ENCODE results near the gene TRIM33.

The TRIM33 gene

DNA sequence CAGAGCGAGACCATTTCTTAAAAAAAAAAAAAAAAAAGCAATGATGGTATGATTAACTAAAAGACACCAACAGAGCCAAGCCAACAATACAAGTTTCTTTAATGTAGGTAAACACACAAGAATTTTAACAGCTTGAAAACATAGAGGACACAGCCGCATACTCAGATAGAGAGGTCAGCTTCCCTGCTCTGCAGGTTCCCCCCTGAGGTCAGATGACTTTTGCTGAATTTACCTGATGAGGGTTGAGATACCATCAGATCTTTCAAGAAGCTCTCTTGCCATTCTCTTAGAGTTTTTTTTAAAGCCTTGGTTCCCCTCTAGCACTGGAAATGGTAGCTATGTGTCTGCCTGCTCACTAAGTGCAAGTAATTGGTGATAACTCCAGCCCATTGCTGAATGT is 39.3 kb upstream of the TRIM33 start:
- ChIA-PET CTCF (interaction anchor here (0.6 kb wide), 1 partner anchor 278 kb away, joined by 3 read pairs; no protein-coding TSS in a partner anchor), POLR2A (no interaction called here)
- no peak overlapping the region for H3K27ac ChIP-seq (ENCODE audit: insufficient read depth in 1 of 2, low read depth in 1 of 2, low read length in 2 of 2, poor library complexity in 1 of 2, severe bottlenecking in 2 of 2)
- peaks cover 0 to 2% (median 0%) of the 10 kb centered on the region in 5 experiments for H3K9me3 ChIP-seq (ENCODE audit: control extremely low read depth in 1 of 5, control insufficient read depth in 4 of 5, insufficient read depth in 2 of 5, low read depth in 1 of 5, low read length in 4 of 5)
- no peak for DNase-seq
- H3K27me3 ChIP-seq (replicated peaks in 2 of 5; ENCODE audit: control insufficient read depth in 4 of 5, insufficient read depth in 5 of 5, low read length in 4 of 5), result no peaks in the 10 kb centered on the region
- no CpG with 5 or more reads among the region's 2 CpGs for WGBS (ENCODE audit: insufficient coverage)
- H3K4me1 ChIP-seq (ENCODE audit: control extremely low read depth in 1 of 4, control insufficient read depth in 4 of 4, insufficient read depth in 4 of 4, low read length in 3 of 4), result no peaks in the 10 kb centered on the region
- no peak overlapping the region for H3K4me3 ChIP-seq (ENCODE audit: control insufficient read depth in 1 of 7, extremely low read depth in 1 of 7, insufficient read depth in 4 of 7, low read depth in 2 of 7, low read length in 6 of 7)
- H3K36me3 ChIP-seq (ENCODE audit: control insufficient read depth in 4 of 4, insufficient read depth in 4 of 4, low read length in 3 of 4), result no peaks in the 10 kb centered on the region

DNA sequence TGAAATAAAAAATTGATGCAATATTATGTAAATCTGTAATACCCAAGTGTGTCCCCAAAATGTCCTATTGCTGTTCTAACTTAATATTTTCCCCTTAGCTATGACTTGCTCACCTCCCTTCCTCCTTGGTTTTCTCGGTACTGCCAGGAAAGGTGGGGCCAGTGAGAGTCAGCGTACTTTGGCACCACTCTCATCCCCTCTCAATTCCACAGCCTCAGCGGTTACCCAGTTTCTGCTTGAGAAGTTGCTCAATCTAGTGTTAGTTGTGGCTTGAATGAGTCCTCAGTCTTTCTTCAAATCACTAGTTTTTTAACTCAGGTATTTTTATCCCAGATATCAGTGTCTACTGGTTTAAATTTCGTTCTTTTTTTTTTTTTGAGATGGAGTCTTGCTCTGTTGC is 38.1 kb upstream of the TRIM33 start:
- no peak for DNase-seq
- Histone ChIP-seq H3K36me3 (ENCODE audit: control insufficient read depth in 4 of 4, insufficient read depth in 4 of 4, low read length in 3 of 4) (no peaks in the 10 kb centered on the region), H3K27me3 (replicated peaks in 2 of 5; ENCODE audit: control insufficient read depth in 4 of 5, insufficient read depth in 5 of 5, low read length in 4 of 5) (no peaks in the 10 kb centered on the region), H3K4me3 (ENCODE audit: control insufficient read depth in 1 of 7, extremely low read depth in 1 of 7, insufficient read depth in 4 of 7, low read depth in 2 of 7, low read length in 6 of 7) (no peak overlapping the region), H3K9me3 (ENCODE audit: control extremely low read depth in 1 of 5, control insufficient read depth in 4 of 5, insufficient read depth in 2 of 5, low read depth in 1 of 5, low read length in 4 of 5) (peaks cover 0 to 2% (median 0%) of the 10 kb centered on the region in 5 experiments), H3K27ac (ENCODE audit: insufficient read depth in 1 of 2, low read depth in 1 of 2, low read length in 2 of 2, poor library complexity in 1 of 2, severe bottlenecking in 2 of 2) (no peak overlapping the region), H3K4me1 (ENCODE audit: control extremely low read depth in 1 of 4, control insufficient read depth in 4 of 4, insufficient read depth in 4 of 4, low read length in 3 of 4) (no peaks in the 10 kb centered on the region)
- WGBS (ENCODE audit: insufficient coverage), result 100% methylated on average over 1 of the region's 4 CpGs
- ChIA-PET CTCF (no interaction called here), POLR2A (interaction anchor here (0.6 kb wide), 1 partner anchor 640 kb away, joined by 3 read pairs; no protein-coding TSS in a partner anchor)

DNA sequence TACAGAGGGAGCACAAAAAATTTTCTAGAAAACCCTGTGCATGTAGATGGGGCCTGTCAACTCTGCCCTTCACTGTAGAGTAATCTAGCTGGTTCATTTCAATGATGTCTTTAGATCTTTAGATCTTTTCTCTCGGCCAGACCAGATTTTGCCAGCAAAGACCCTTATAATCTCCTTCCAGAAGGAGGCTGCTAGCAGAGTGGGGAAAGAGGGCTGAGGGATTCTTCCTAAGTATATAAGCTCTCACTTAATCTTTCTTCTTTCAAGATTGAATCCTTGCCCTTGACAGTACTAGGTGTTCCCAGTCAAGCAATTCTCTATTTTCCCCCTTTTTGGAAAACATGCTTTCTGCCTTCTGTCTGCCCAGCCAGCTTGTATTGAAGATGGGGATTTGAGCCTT is 36.1 kb upstream of the TRIM33 start:
- ChIA-PET CTCF (interaction anchor here (1.2 kb wide), 1 partner anchor 13 kb away, joined by 4 read pairs; no protein-coding TSS in a partner anchor), POLR2A (interaction anchor here (1.2 kb wide), 1 partner anchor 118 kb away, joined by 3 read pairs; no protein-coding TSS in a partner anchor)
- no CpG with 5 or more reads among the region's 1 CpG for WGBS (ENCODE audit: insufficient coverage)

GRCh38 chr1:114545796-114546195 is 34.8 kb upstream of the TRIM33 start:
- ChIA-PET POLR2A (interaction anchor here (1.2 kb wide), 1 partner anchor 119 kb away, joined by 3 read pairs; no protein-coding TSS in a partner anchor), CTCF (no interaction called here)
- Histone ChIP-seq H3K27me3 (replicated peaks in 2 of 5; ENCODE audit: control insufficient read depth in 4 of 5, insufficient read depth in 5 of 5, low read length in 4 of 5) (no peaks in the 10 kb centered on the region), H3K9me3 (ENCODE audit: control extremely low read depth in 1 of 5, control insufficient read depth in 4 of 5, insufficient read depth in 2 of 5, low read depth in 1 of 5, low read length in 4 of 5) (no peaks in the 10 kb centered on the region), H3K36me3 (ENCODE audit: control insufficient read depth in 4 of 4, insufficient read depth in 4 of 4, low read length in 3 of 4) (no peaks in the 10 kb centered on the region), H3K27ac (ENCODE audit: insufficient read depth in 1 of 2, low read depth in 1 of 2, low read length in 2 of 2, poor library complexity in 1 of 2, severe bottlenecking in 2 of 2) (no peak overlapping the region), H3K4me1 (ENCODE audit: control extremely low read depth in 1 of 4, control insufficient read depth in 4 of 4, insufficient read depth in 4 of 4, low read length in 3 of 4) (no peaks in the 10 kb centered on the region), H3K4me3 (ENCODE audit: control insufficient read depth in 1 of 7, extremely low read depth in 1 of 7, insufficient read depth in 4 of 7, low read depth in 2 of 7, low read length in 6 of 7) (no peak overlapping the region)
- no peak for DNase-seq
- 100% methylated on average over 1 of the region's 2 CpGs for WGBS (ENCODE audit: insufficient coverage)

More for the DNA sequence above, 36.1 kb upstream of the TRIM33 start:
- Histone ChIP-seq H3K36me3 (ENCODE audit: control insufficient read depth in 4 of 4, insufficient read depth in 4 of 4, low read length in 3 of 4) (no peaks in the 10 kb centered on the region), H3K4me1 (ENCODE audit: control extremely low read depth in 1 of 4, control insufficient read depth in 4 of 4, insufficient read depth in 4 of 4, low read length in 3 of 4) (no peaks in the 10 kb centered on the region), H3K27me3 (replicated peaks in 2 of 5; ENCODE audit: control insufficient read depth in 4 of 5, insufficient read depth in 5 of 5, low read length in 4 of 5) (no peaks in the 10 kb centered on the region), H3K9me3 (ENCODE audit: control extremely low read depth in 1 of 5, control insufficient read depth in 4 of 5, insufficient read depth in 2 of 5, low read depth in 1 of 5, low read length in 4 of 5) (no peaks in the 10 kb centered on the region), H3K4me3 (ENCODE audit: control insufficient read depth in 1 of 7, extremely low read depth in 1 of 7, insufficient read depth in 4 of 7, low read depth in 2 of 7, low read length in 6 of 7) (no peak overlapping the region), H3K27ac (ENCODE audit: insufficient read depth in 1 of 2, low read depth in 1 of 2, low read length in 2 of 2, poor library complexity in 1 of 2, severe bottlenecking in 2 of 2) (no peak overlapping the region)
- no peak for DNase-seq

GRCh38 chr1:114545315-114545714 is 34.3 kb upstream of the TRIM33 start:
- Histone ChIP-seq H3K4me3 (ENCODE audit: control insufficient read depth in 1 of 7, extremely low read depth in 1 of 7, insufficient read depth in 4 of 7, low read depth in 2 of 7, low read length in 6 of 7) (no peak overlapping the region), H3K27ac (ENCODE audit: insufficient read depth in 1 of 2, low read depth in 1 of 2, low read length in 2 of 2, poor library complexity in 1 of 2, severe bottlenecking in 2 of 2) (no peak overlapping the region), H3K4me1 (ENCODE audit: control extremely low read depth in 1 of 4, control insufficient read depth in 4 of 4, insufficient read depth in 4 of 4, low read length in 3 of 4) (no peaks in the 10 kb centered on the region), H3K27me3 (replicated peaks in 2 of 5; ENCODE audit: control insufficient read depth in 4 of 5, insufficient read depth in 5 of 5, low read length in 4 of 5) (no peaks in the 10 kb centered on the region), H3K9me3 (ENCODE audit: control extremely low read depth in 1 of 5, control insufficient read depth in 4 of 5, insufficient read depth in 2 of 5, low read depth in 1 of 5, low read length in 4 of 5) (no peaks in the 10 kb centered on the region), H3K36me3 (ENCODE audit: control insufficient read depth in 4 of 4, insufficient read depth in 4 of 4, low read length in 3 of 4) (no peaks in the 10 kb centered on the region)
- no CpG with 5 or more reads among the region's 1 CpG for whole genome bisulfite sequencing (ENCODE audit: insufficient coverage)
- CTCF ChIA-PET, result no interaction called here
- DNase-seq, result no peak
- POLR2A ChIA-PET, result no interaction called here

GRCh38 chr1:114540821-114541220 is 29.8 kb upstream of the TRIM33 start:
- no peaks in the 10 kb centered on the region for H3K9me3 ChIP-seq (ENCODE audit: control extremely low read depth in 1 of 5, control insufficient read depth in 4 of 5, insufficient read depth in 2 of 5, low read depth in 1 of 5, low read length in 4 of 5)
- WGBS (ENCODE audit: insufficient coverage), result 98% methylated on average over 5 of the region's 6 CpGs
- H3K27me3 ChIP-seq (replicated peaks in 2 of 5; ENCODE audit: control insufficient read depth in 4 of 5, insufficient read depth in 5 of 5, low read length in 4 of 5), result no peaks in the 10 kb centered on the region
- H3K4me3 ChIP-seq (ENCODE audit: control insufficient read depth in 1 of 7, extremely low read depth in 1 of 7, insufficient read depth in 4 of 7, low read depth in 2 of 7, low read length in 6 of 7), result no peak overlapping the region
- CTCF ChIA-PET, result no interaction called here
- POLR2A ChIA-PET, result no interaction called here
- H3K36me3 ChIP-seq (ENCODE audit: control insufficient read depth in 4 of 4, insufficient read depth in 4 of 4, low read length in 3 of 4), result no peaks in the 10 kb centered on the region
- no peak for DNase-seq
- H3K4me1 ChIP-seq (ENCODE audit: control extremely low read depth in 1 of 4, control insufficient read depth in 4 of 4, insufficient read depth in 4 of 4, low read length in 3 of 4), result no peaks in the 10 kb centered on the region
- H3K27ac ChIP-seq (ENCODE audit: insufficient read depth in 1 of 2, low read depth in 1 of 2, low read length in 2 of 2, poor library complexity in 1 of 2, severe bottlenecking in 2 of 2), result no peak overlapping the region

DNA sequence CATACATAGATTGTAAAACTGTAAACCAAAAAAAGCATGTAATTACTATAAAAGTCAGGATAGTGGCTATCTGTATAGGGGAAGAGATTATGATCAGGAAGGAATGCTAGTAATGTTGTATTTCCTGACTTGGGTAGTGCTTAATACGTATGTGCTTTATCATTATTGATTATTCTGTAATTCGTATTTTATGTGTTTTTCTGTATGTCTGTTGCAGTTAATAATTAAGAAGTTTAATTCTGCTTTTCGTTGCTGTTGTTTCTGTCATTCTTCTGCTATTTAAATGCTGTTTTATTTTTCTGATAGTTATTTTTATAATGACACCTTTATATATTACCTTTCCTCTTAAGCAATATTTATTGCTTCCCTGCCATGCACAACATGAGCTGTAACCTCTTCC is 29.3 kb upstream of the TRIM33 start:
- DNase-seq, result no peak
- no peaks in the 10 kb centered on the region for H3K27me3 ChIP-seq (replicated peaks in 2 of 5; ENCODE audit: control insufficient read depth in 4 of 5, insufficient read depth in 5 of 5, low read length in 4 of 5)
- H3K4me3 ChIP-seq (ENCODE audit: control insufficient read depth in 1 of 7, extremely low read depth in 1 of 7, insufficient read depth in 4 of 7, low read depth in 2 of 7, low read length in 6 of 7), result no peak overlapping the region
- no peaks in the 10 kb centered on the region for H3K4me1 ChIP-seq (ENCODE audit: control extremely low read depth in 1 of 4, control insufficient read depth in 4 of 4, insufficient read depth in 4 of 4, low read length in 3 of 4)
- no peaks in the 10 kb centered on the region for H3K36me3 ChIP-seq (ENCODE audit: control insufficient read depth in 4 of 4, insufficient read depth in 4 of 4, low read length in 3 of 4)
- CTCF ChIA-PET, result no interaction called here
- WGBS (ENCODE audit: insufficient coverage), result no CpG with 5 or more reads among the region's 3 CpGs
- H3K9me3 ChIP-seq (ENCODE audit: control extremely low read depth in 1 of 5, control insufficient read depth in 4 of 5, insufficient read depth in 2 of 5, low read depth in 1 of 5, low read length in 4 of 5), result no peaks in the 10 kb centered on the region
- POLR2A ChIA-PET, result no interaction called here
- H3K27ac ChIP-seq (ENCODE audit: insufficient read depth in 1 of 2, low read depth in 1 of 2, low read length in 2 of 2, poor library complexity in 1 of 2, severe bottlenecking in 2 of 2), result no peak overlapping the region

All from common myeloid progenitor, CD34-positive (primary cell).